Coronary artery (tissue), 2 donors: ENCODE measurements around the gene ASNS.

Experiments
- DNase-seq: peaks from one replicate; pipeline ENCODE4 v3.0.0-alpha.2; 2017; ENCODE audit warnings: low spot score
- H3K27ac ChIP-seq, 2 donors: fragments of 200-600 bp; sonication (generic); one replicate each; pipeline ENCODE4 v1.5.1; 2016 to 2019
- H3K4me3 ChIP-seq: fragments of 200-600 bp; sonication (generic); 2 replicates; pipeline ENCODE4 v1.5.1; 2016; ENCODE audit warnings: mild to moderate bottlenecking, moderate library complexity
- CTCF ChIP-seq: fragments of 200-600 bp; sonication (generic); IDR thresholded peaks from one replicate; pipeline ENCODE4 v1.5.1; 2019; ENCODE audit warnings: antibody characterized with exemption

ASNS gene

GRCh38 chr7:97847791-97848190, 24.4 kb downstream of the ASNS start:
- TF ChIP-seq CTCF: no peak
- Histone ChIP-seq H3K4me3 (no peak overlapping the region), H3K27ac (no peak overlapping the region)
- no peak for DNase-seq

- TF ChIP-seq CTCF: no peak
- no peak for DNase-seq
- Histone ChIP-seq H3K4me3 (no peak overlapping the region), H3K27ac (no peak overlapping the region)
Measured at GRCh38 chr7:97846945-97847344, 25.3 kb downstream of the ASNS start.

GRCh38 chr7:97845622-97846203, 26.5 kb downstream of the ASNS start:
- no peak for DNase-seq
- no peak overlapping the region for H3K4me3 ChIP-seq
- TF ChIP-seq CTCF: no peak
- H3K27ac ChIP-seq: no peak overlapping the region

GRCh38 chr7:97844036-97844435, 28.2 kb downstream of the ASNS start:
- H3K4me3 ChIP-seq: no peak overlapping the region
- DNase-seq: no peak
- H3K27ac ChIP-seq: no peak overlapping the region
- no peak for TF ChIP-seq CTCF

GRCh38 chr7:97842772-97843345, 29.3 kb downstream of the ASNS start:
- Histone ChIP-seq H3K4me3 (no peak overlapping the region), H3K27ac (no peak overlapping the region)
- TF ChIP-seq CTCF: no peak
- no peak for DNase-seq

GRCh38 chr7:97842006-97842405, 30.2 kb downstream of the ASNS start:
- DNase-seq: no peak
- TF ChIP-seq CTCF: no peak
- H3K27ac ChIP-seq: no peak overlapping the region
- no peak overlapping the region for H3K4me3 ChIP-seq
